Keratinocyte (primary cell): Measurements from ENCODE around the gene LRRC57.

Source experiments
- EZH2 ChIP-seq: IDR thresholded peaks from one replicate; pipeline ENCODE4 v1.6.1; 2012; ENCODE audit warnings: inconsistent platforms, mild to moderate bottlenecking, low read length, moderate library complexity
- TF ChIP-seq, protein P1 (sequence below), 3 experiments: IDR thresholded peaks in 1 of 3; conservative IDR thresholded peaks in 1 of 3; optimal IDR thresholded peaks in 1 of 3; 2 replicates in 2 of 3; 3 replicates in 1 of 3; pipeline versions ENCODE3 to v1.5.1; 2011; ENCODE audit warnings: low read length in 3 of 3, mild to moderate bottlenecking in 3 of 3, moderate library complexity in 2 of 3, control low read depth in 1 of 3, inconsistent platforms in 1 of 3; ENCODE audit not compliant: insufficient read depth in 2 of 3; ENCODE audit errors: extremely low read depth in 1 of 3

DNA sequence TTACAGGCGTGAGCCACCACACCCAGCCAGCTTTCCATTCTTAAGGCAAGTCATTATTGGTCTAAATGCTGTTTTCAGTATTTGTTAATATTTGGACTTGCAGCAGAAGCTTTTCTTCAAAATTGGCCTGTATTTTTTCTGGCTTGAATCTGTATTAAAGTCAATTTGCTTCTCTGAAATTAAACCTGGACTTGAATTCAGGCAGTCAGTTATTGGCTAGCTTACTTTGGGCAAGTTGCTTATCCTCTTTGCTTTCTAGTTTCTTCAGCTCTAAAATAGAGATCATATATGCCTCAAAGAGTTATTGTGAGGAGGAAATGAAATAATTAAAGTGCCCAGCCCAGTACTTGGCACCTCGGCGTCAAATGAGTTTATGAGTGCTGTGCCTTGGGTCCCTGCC, 44.1 kb upstream of the LRRC57 start:
- TF ChIP-seq, protein P1, sequence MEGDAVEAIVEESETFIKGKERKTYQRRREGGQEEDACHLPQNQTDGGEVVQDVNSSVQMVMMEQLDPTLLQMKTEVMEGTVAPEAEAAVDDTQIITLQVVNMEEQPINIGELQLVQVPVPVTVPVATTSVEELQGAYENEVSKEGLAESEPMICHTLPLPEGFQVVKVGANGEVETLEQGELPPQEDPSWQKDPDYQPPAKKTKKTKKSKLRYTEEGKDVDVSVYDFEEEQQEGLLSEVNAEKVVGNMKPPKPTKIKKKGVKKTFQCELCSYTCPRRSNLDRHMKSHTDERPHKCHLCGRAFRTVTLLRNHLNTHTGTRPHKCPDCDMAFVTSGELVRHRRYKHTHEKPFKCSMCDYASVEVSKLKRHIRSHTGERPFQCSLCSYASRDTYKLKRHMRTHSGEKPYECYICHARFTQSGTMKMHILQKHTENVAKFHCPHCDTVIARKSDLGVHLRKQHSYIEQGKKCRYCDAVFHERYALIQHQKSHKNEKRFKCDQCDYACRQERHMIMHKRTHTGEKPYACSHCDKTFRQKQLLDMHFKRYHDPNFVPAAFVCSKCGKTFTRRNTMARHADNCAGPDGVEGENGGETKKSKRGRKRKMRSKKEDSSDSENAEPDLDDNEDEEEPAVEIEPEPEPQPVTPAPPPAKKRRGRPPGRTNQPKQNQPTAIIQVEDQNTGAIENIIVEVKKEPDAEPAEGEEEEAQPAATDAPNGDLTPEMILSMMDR (optimal IDR thresholded peaks at IDR 0.05 in 1 of 3, IDR thresholded peaks at IDR 0.05 in 1 of 3, conservative IDR thresholded peaks at IDR 0.05 in 1 of 3; ENCODE audit: extremely low read depth in 1 of 3, insufficient read depth in 2 of 3, low read length in 3 of 3), result no peak
- TF ChIP-seq EZH2, result no peak
